Kidney (tissue), 14 donors: ENCODE results near the gene KRTAP10-7. TPM values are rescaled to one million over a fixed set of nuclear protein-coding genes. Genes with fewer than 3 reads are reported as not detected.

Source experiments
- DNase-seq, 5 donors: peaks; one replicate each; pipeline ENCODE4 v3.0.0-alpha.2; 2013 to 2020
- FAIRE-seq: peaks from 2 replicates; lab custom pipeline; 2012; peaks lifted over from hg19 to GRCh38; lab: Jason Lieb, UNC
- H3K27ac ChIP-seq, 2 donors: one replicate each; pipeline ENCODE4 v1.7.0; 2013; ENCODE audit warnings: low read depth in 2 of 2, low read length in 2 of 2, inconsistent platforms in 1 of 2
- H3K27me3 ChIP-seq: one replicate; pipeline ENCODE4 v1.7.1; 2013; ENCODE audit warnings: low read length, inconsistent platforms; ENCODE audit not compliant: control insufficient read depth, insufficient read depth
- H3K36me3 ChIP-seq, 3 donors: one replicate each; pipeline versions ENCODE4 v1.7.0 to v1.7.1; 2013; ENCODE audit warnings: low read length in 3 of 3, control low read depth in 1 of 3, inconsistent platforms in 1 of 3; ENCODE audit not compliant: insufficient read depth in 3 of 3, control insufficient read depth in 2 of 3
- H3K4me1 ChIP-seq, 3 donors: one replicate each; pipeline versions ENCODE4 v1.7.0 to v1.7.1; 2013; ENCODE audit warnings: low read length in 3 of 3, inconsistent platforms in 1 of 3, low read depth in 1 of 3; ENCODE audit not compliant: control insufficient read depth in 2 of 3, insufficient read depth in 2 of 3
- H3K4me3 ChIP-seq, 3 donors: one replicate each; pipeline versions ENCODE4 v1.7.0 to v1.8.1; 2013; ENCODE audit warnings: low read length in 3 of 3, control low read depth in 1 of 3, inconsistent platforms in 1 of 3
- H3K9ac ChIP-seq, 3 donors: one replicate each; pipeline versions ENCODE4 v1.7.0 to v1.7.1; 2013; ENCODE audit warnings: low read length in 3 of 3, control low read depth in 1 of 3, inconsistent platforms in 1 of 3
- H3K9me3 ChIP-seq, 3 donors: one replicate each; pipeline versions ENCODE4 v1.7.0 to v1.7.1; 2013; ENCODE audit warnings: low read length in 3 of 3, control low read depth in 1 of 3, inconsistent platforms in 1 of 3; ENCODE audit not compliant: control insufficient read depth in 2 of 3, insufficient read depth in 1 of 3
- intact Hi-C: fragments of 100-400 bp; cut with DNase I; formaldehyde crosslinking; loops from one replicate; pipeline ENCODE4 v1.11.1; 2022
- polyA plus RNA-seq: library from polyadenylated mRNA; stranded (reverse); fragments of 350-450 nt; fragmentation: Illumina TruSeq; extraction: RNeasy Lipid Tissue Mini Kit (QIAGEN cat#74804); gene quantifications from one replicate; pipeline ENCODE4 v1.2.3, GENCODE V29; 2014; ENCODE audit warnings: low read depth, low replicate concordance; ENCODE audit not compliant: insufficient read depth
- total RNA-seq: library from RNA; stranded (reverse); fragmentation: NEBNext Ultra II Directional; extraction: Animal tissue kit (Norgen Biotek cat#: 25700); gene quantifications from one replicate; pipeline ENCODE4 v1.2.1, GENCODE V29; 2021
- TF ChIP-seq, protein P1 (sequence below): IDR thresholded peaks from 3 replicates; pipeline ENCODE4 v1.5.1; 2012; ENCODE audit warnings: mild to moderate bottlenecking, moderate library complexity, borderline replicate concordance; ENCODE audit not compliant: insufficient read depth; ENCODE audit errors: extremely low read depth
- donor health status: control.
- donor health status: control.
- donor health status: control.
- donor health status: control.
- donor health status: control.
- donor health status: DM: yes; HTN: yes; CAD: no.
- donor health status: Normal renal cell carcinoma (clear cell type).

KRTAP10-7 gene
- total and polyA plus RNA-seq, 2 donors from 2014 or later = not detected

DNA sequence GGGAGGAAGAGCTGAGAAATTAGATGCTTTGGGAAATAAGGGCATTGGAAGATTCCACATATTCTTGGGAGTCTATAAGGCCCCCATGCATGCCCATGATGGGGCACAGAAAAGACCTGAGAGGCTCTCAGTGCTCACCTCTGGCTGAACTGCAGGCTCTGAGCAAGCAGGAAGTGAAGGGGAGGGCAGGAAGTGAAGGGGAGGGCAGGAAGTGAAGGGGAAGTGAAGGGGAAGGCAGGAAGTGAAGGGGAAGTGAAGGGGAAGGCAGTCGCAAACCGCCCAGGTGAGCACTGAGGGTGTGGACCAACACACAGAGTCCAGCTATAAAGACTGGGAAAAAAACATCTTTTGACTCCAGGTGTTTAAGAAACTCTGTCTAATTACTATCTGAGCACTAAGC, 30.0 kb downstream of the KRTAP10-7 start:
- intact Hi-C loops = no loop called here
- no peaks in the 10 kb centered on the region for H3K27me3 ChIP-seq
- no peaks in the 10 kb centered on the region for H3K36me3 ChIP-seq
- no peak overlapping the region for H3K4me3 ChIP-seq
- DNase-seq (no peak), FAIRE-seq (no peak)
- peaks cover 0 to 3% (median 2%) of the 10 kb centered on the region in 3 donors for H3K9me3 ChIP-seq
- TF ChIP-seq, protein P1, sequence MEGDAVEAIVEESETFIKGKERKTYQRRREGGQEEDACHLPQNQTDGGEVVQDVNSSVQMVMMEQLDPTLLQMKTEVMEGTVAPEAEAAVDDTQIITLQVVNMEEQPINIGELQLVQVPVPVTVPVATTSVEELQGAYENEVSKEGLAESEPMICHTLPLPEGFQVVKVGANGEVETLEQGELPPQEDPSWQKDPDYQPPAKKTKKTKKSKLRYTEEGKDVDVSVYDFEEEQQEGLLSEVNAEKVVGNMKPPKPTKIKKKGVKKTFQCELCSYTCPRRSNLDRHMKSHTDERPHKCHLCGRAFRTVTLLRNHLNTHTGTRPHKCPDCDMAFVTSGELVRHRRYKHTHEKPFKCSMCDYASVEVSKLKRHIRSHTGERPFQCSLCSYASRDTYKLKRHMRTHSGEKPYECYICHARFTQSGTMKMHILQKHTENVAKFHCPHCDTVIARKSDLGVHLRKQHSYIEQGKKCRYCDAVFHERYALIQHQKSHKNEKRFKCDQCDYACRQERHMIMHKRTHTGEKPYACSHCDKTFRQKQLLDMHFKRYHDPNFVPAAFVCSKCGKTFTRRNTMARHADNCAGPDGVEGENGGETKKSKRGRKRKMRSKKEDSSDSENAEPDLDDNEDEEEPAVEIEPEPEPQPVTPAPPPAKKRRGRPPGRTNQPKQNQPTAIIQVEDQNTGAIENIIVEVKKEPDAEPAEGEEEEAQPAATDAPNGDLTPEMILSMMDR = no peak
- H3K9ac ChIP-seq = no peak overlapping the region
- H3K27ac ChIP-seq = no peak overlapping the region
- no peaks in the 10 kb centered on the region for H3K4me1 ChIP-seq

DNA sequence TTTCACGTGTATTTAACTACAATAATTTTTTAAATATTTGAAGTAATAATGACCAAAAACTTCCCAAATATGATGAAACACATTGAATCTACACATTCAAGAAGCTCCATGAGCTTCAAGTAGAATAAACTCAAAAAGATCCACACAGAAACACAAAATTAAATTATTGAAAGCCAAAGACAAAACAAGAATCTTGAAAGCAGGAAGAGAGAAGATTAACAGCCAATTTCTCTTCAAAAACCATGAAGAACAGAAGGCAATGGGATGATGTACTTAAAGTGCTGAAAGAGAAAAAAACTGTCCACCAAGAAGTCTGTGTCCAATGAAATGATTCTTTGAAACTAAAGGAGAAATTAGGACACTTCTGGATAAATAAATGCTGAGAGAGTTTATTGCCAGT, 31.7 kb downstream of the KRTAP10-7 start:
- no peak overlapping the region for H3K27ac ChIP-seq
- H3K4me3 ChIP-seq = no peak overlapping the region
- H3K4me1 ChIP-seq = no peaks in the 10 kb centered on the region
- intact Hi-C loops = no loop called here
- H3K27me3 ChIP-seq = no peaks in the 10 kb centered on the region
- no peak overlapping the region for H3K9ac ChIP-seq
- H3K9me3 ChIP-seq = peaks cover 0 to 3% (median 2%) of the 10 kb centered on the region in 3 donors
- no peaks in the 10 kb centered on the region for H3K36me3 ChIP-seq
- no peak for FAIRE-seq
- DNase-seq = no peak
- TF ChIP-seq, protein P1 = no peak

DNA sequence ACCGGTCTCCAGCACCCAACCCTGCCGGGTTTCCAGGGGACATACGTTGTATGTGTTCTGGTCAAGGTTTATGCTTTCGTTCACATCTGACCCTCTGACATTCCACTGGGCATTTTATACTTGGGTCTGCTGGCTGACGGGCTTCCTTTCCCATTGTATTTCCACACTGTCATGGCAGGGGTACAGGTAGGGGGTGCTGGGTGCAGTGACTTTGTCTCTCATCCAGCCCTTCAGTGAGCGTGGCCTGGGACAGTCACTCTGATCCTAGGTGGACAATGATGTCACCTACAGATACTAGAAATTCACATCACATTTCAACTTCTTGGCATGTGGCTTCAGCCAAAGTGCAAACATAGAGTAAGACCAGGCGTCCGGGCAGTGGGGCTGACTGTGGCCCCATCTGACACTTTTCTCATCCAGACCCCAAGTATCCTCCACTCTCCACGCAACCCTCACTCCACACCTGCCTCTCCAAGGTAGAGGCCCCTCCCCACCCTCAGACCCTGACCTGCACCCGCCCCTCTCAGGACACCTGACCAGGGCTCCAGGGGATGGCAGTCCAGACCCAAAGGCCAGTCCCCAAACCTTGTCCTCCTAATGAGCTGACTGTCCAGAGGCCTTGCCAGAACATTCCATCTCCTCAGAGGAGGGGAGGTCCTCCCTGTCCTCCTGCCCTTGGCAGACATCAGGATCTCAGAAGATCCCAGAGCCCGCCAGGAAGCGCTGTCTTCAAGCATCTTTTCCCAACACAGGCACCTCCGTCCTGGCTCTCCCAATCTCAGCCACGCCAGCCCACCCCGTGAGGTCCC, 36.0 kb downstream of the KRTAP10-7 start:
- DNase-seq (peak in 1 of 5 donors; percentile 45), FAIRE-seq (no peak)
- H3K9ac ChIP-seq = no peak overlapping the region
- peaks cover 0 to 8% (median 2%) of the 10 kb centered on the region in 3 donors for H3K9me3 ChIP-seq
- no peak overlapping the region for H3K4me3 ChIP-seq
- no peaks in the 10 kb centered on the region for H3K4me1 ChIP-seq
- TF ChIP-seq, protein P1 = no peak
- no peaks in the 10 kb centered on the region for H3K27me3 ChIP-seq
- H3K27ac ChIP-seq = no peak overlapping the region
- no peaks in the 10 kb centered on the region for H3K36me3 ChIP-seq
- intact Hi-C loops = no loop called here
